WTC11 (cell line): ENCODE data around the gene APBA1. TPM values are rescaled to one million over a fixed set of nuclear protein-coding genes. Genes with fewer than 3 reads are reported as not detected.

Source experiments
- ATAC-seq: fragments of 200-7000 bp; cut with Tn5 transposase; 2 replicates; pipeline ENCODE4 v1.10.0; 2021; ENCODE audit warnings: mild to moderate bottlenecking, moderate library complexity
- CTCF ChIA-PET: fragments of 300-600 bp; sonication (Branson Sonifier 250); formaldehyde crosslinking; loops from one replicate; lab custom pipeline; 2021; ENCODE audit warnings: antibody characterized with exemption; lab: Charles Lee
- POLR2A ChIA-PET: fragments of 350-600 bp; sonication (Branson Sonifier 250); formaldehyde crosslinking; loops from one replicate; lab custom pipeline; 2021; ENCODE audit warnings: antibody characterized with exemption; lab: Charles Lee
- DNase-seq: peaks from one replicate; pipeline ENCODE4 v3.0.0; 2021; ENCODE audit warnings: low spot score
- H3K27ac Mint-ChIP-seq: 2 replicates; pipeline ENCODE4 v1.8.0; 2021; ENCODE audit warnings: mixed read lengths
- H3K27me3 Mint-ChIP-seq: 2 replicates; pipeline ENCODE4 v1.8.0; 2021; ENCODE audit warnings: low read depth, mild to moderate bottlenecking, moderate library complexity, mixed read lengths
- H3K36me3 Mint-ChIP-seq: 2 replicates; pipeline ENCODE4 v1.8.0; 2021; ENCODE audit warnings: mixed read lengths
- H3K4me1 Mint-ChIP-seq: 2 replicates; pipeline ENCODE4 v1.8.0; 2022; ENCODE audit warnings: mixed read lengths
- H3K4me3 Mint-ChIP-seq: 2 replicates; pipeline ENCODE4 v1.8.0; 2021; ENCODE audit warnings: mild to moderate bottlenecking, moderate library complexity, mixed read lengths
- H3K9me3 Mint-ChIP-seq: 2 replicates; pipeline ENCODE4 v1.8.0; 2021; ENCODE audit warnings: mixed read lengths
- CREB1 ChIP-seq: sonication (generic); formaldehyde crosslinking; IDR thresholded peaks from 2 replicates; pipeline ENCODE4 v1.8.0; 2023; ENCODE audit warnings: mild to moderate bottlenecking, missing genetic modification reagents
- E2F5 ChIP-seq: sonication (generic); formaldehyde crosslinking; IDR thresholded peaks from 2 replicates; pipeline ENCODE4 v1.8.1; 2022; ENCODE audit warnings: mild to moderate bottlenecking, moderate library complexity, missing genetic modification reagents
- ELF4 ChIP-seq: sonication (generic); formaldehyde crosslinking; IDR thresholded peaks from 2 replicates; pipeline ENCODE4 v1.8.1; 2022; ENCODE audit warnings: low read depth, mild to moderate bottlenecking, moderate library complexity, missing genetic modification reagents
- ETV6 ChIP-seq: sonication (generic); formaldehyde crosslinking; IDR thresholded peaks from 2 replicates; pipeline ENCODE4 v1.8.1; 2022; ENCODE audit warnings: mild to moderate bottlenecking, missing genetic modification reagents
- FOXP1 ChIP-seq: sonication (generic); formaldehyde crosslinking; IDR thresholded peaks from 2 replicates; pipeline ENCODE4 v1.8.0; 2022; ENCODE audit warnings: missing genetic modification reagents, mild to moderate bottlenecking, moderate library complexity, borderline replicate concordance
- GTF2I ChIP-seq: fragments of 250-450 bp; sonication (Bioruptor Pico); conservative IDR thresholded peaks from 2 replicates; pipeline ENCODE4 v1.4.0; 2021; ENCODE audit warnings: mild to moderate bottlenecking
- HMGXB4 ChIP-seq: sonication (generic); formaldehyde crosslinking; IDR thresholded peaks from 2 replicates; pipeline ENCODE4 v1.8.1; 2023; ENCODE audit warnings: mild to moderate bottlenecking, moderate library complexity, missing genetic modification reagents
- NFE2L1 ChIP-seq: sonication (generic); formaldehyde crosslinking; IDR thresholded peaks from 2 replicates; pipeline ENCODE4 v1.8.1; 2023; ENCODE audit warnings: missing genetic modification reagents
- NFYB ChIP-seq: sonication (generic); formaldehyde crosslinking; conservative IDR thresholded peaks from 2 replicates; pipeline ENCODE4 v1.8.0; 2022; ENCODE audit warnings: low read depth, missing genetic modification reagents
- NR1H2 ChIP-seq: sonication (generic); formaldehyde crosslinking; IDR thresholded peaks from 2 replicates; pipeline ENCODE4 v1.9.0; 2021; ENCODE audit warnings: mild to moderate bottlenecking, moderate library complexity, missing genetic modification reagents
- PRRX2 ChIP-seq: fragments of 250-450 bp; sonication (Bioruptor Pico); IDR thresholded peaks from 2 replicates; pipeline ENCODE4 v1.8.0; 2021; ENCODE audit warnings: mild to moderate bottlenecking
- TCF7 ChIP-seq: sonication (generic); formaldehyde crosslinking; IDR thresholded peaks from 2 replicates; pipeline ENCODE4 v1.8.0; 2022; ENCODE audit warnings: mild to moderate bottlenecking, low read depth, missing genetic modification reagents, moderate library complexity
- TP53 ChIP-seq: sonication (generic); formaldehyde crosslinking; IDR thresholded peaks from 2 replicates; pipeline ENCODE4 v1.8.1; 2023; ENCODE audit warnings: mild to moderate bottlenecking, missing genetic modification reagents
- USF1 ChIP-seq: sonication (generic); formaldehyde crosslinking; IDR thresholded peaks from 2 replicates; pipeline ENCODE4 v1.8.0; 2022; ENCODE audit warnings: mild to moderate bottlenecking, missing genetic modification reagents
- ZNF121 ChIP-seq: sonication (generic); formaldehyde crosslinking; IDR thresholded peaks from 2 replicates; pipeline ENCODE4 v1.8.0; 2023; ENCODE audit warnings: missing genetic modification reagents
- ZNF232 ChIP-seq: sonication (generic); formaldehyde crosslinking; IDR thresholded peaks from 2 replicates; pipeline ENCODE4 v1.8.0; 2022; ENCODE audit warnings: mild to moderate bottlenecking, missing genetic modification reagents
- ZNF396 ChIP-seq: fragments of 250-450 bp; sonication (Bioruptor Pico); IDR thresholded peaks from 2 replicates; pipeline ENCODE4 v1.8.0; 2021; ENCODE audit warnings: mild to moderate bottlenecking, moderate library complexity, borderline replicate concordance
- ZNF416 ChIP-seq: fragments of 250-450 bp; sonication (Bioruptor Pico); IDR thresholded peaks from 2 replicates; pipeline ENCODE4 v1.9.0; 2021; ENCODE audit warnings: mild to moderate bottlenecking, inconsistent platforms
- ZNF423 ChIP-seq: fragments of 250-450 bp; sonication (Bioruptor Pico); IDR thresholded peaks from 2 replicates; pipeline ENCODE4 v2.1.2; 2022; ENCODE audit warnings: mild to moderate bottlenecking, moderate library complexity
- ZSCAN18 ChIP-seq: fragments of 250-450 bp; sonication (Bioruptor Pico); IDR thresholded peaks from 2 replicates; pipeline ENCODE4 v2.1.2; 2022; ENCODE audit warnings: mild to moderate bottlenecking, moderate library complexity
- total RNA-seq: library from RNA; stranded (reverse); gene quantifications from 3 replicates; pipeline ENCODE4 v1.2.3, GENCODE V29; 2021
- TF ChIP-seq, protein P1 (sequence below): sonication (generic); formaldehyde crosslinking; IDR thresholded peaks from 2 replicates; pipeline ENCODE4 v1.8.0; 2022; ENCODE audit warnings: mild to moderate bottlenecking, missing genetic modification reagents
- TF ChIP-seq, protein P2 (sequence below): fragments of 200-600 bp; IDR thresholded peaks from 2 replicates; pipeline ENCODE4 v1.8.0; 2022; ENCODE audit warnings: antibody characterized with exemption
- TF ChIP-seq, protein P3 (sequence below): fragments of 250-450 bp; sonication (Bioruptor Pico); IDR thresholded peaks from 2 replicates; pipeline ENCODE4 v1.9.0; 2021; ENCODE audit warnings: moderate library complexity, mild to moderate bottlenecking, inconsistent platforms, borderline replicate concordance

The APBA1 gene
- total RNA-seq, 1 experiment from 2014 or later: 0.94 TPM

- no peak for TF ChIP-seq HMGXB4 (CRISPR knock-in tag)
- no peak for TF ChIP-seq ETV6 (CRISPR knock-in tag)
- TF ChIP-seq ZNF232 (CRISPR knock-in tag): no peak
- no peak for TF ChIP-seq GTF2I (CRISPR knock-in tag)
- no peak for TF ChIP-seq E2F5 (CRISPR knock-in tag)
These were observed 251.4 kb downstream of the APBA1 start (continued) for GRCh38 chr9:69420611-69421270.

GRCh38 chr9:69412741-69413150 is 259.4 kb downstream of the APBA1 start:
- Mint-ChIP-seq H3K27me3 (no peaks in the 10 kb centered on the region; the same call in 1 of the 2 replicates), H3K36me3 (0 out of 2 replicates have a peak, but pooled peaks cover 2% of the 10 kb centered on the region), H3K9me3 (no peaks in the 10 kb centered on the region), H3K4me1 (peaks cover 46% of the 10 kb centered on the region), H3K4me3 (no peak overlapping the region), H3K27ac (no peak overlapping the region)
- POLR2A ChIA-PET: no interaction called here
- peak; percentile 97 for ATAC-seq
- CTCF ChIA-PET: interaction anchor here (0.6 to 1.8 kb wide), 8 partner anchors 10 to 519 kb away, joined by 3 to 15 read pairs (median 4); no protein-coding TSS in a partner anchor
- TF ChIP-seq TCF7 (no peak), ZNF416 (CRISPR knock-in tag) (no peak), E2F5 (CRISPR knock-in tag) (no peak), USF1 (CRISPR knock-in tag) (no peak), NFE2L1 (no peak), NR1H2 (CRISPR knock-in tag) (no peak), HMGXB4 (CRISPR knock-in tag) (peak; percentile 14; the same call in 1 of the 2 replicates), CREB1 (CRISPR knock-in tag) (no peak), FOXP1 (CRISPR knock-in tag) (peak; percentile 57; the same call in 1 of the 2 replicates), TP53 (CRISPR knock-in tag) (no peak), ZNF121 (CRISPR knock-in tag) (peak; percentile 85), NFYB (CRISPR knock-in tag) (no peak), ZNF396 (no peak), PRRX2 (CRISPR knock-in tag) (no peak), ELF4 (CRISPR knock-in tag) (no peak), ZNF423 (no peak), ZSCAN18 (CRISPR knock-in tag) (no peak)
- TF ChIP-seq, protein P1, sequence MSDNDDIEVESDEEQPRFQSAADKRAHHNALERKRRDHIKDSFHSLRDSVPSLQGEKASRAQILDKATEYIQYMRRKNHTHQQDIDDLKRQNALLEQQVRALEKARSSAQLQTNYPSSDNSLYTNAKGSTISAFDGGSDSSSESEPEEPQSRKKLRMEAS (CRISPR knock-in tag): peak; percentile 52; the same call in 1 of the 2 replicates
- TF ChIP-seq, protein P2, sequence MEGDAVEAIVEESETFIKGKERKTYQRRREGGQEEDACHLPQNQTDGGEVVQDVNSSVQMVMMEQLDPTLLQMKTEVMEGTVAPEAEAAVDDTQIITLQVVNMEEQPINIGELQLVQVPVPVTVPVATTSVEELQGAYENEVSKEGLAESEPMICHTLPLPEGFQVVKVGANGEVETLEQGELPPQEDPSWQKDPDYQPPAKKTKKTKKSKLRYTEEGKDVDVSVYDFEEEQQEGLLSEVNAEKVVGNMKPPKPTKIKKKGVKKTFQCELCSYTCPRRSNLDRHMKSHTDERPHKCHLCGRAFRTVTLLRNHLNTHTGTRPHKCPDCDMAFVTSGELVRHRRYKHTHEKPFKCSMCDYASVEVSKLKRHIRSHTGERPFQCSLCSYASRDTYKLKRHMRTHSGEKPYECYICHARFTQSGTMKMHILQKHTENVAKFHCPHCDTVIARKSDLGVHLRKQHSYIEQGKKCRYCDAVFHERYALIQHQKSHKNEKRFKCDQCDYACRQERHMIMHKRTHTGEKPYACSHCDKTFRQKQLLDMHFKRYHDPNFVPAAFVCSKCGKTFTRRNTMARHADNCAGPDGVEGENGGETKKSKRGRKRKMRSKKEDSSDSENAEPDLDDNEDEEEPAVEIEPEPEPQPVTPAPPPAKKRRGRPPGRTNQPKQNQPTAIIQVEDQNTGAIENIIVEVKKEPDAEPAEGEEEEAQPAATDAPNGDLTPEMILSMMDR: peak; percentile 53
- TF ChIP-seq, protein P3, sequence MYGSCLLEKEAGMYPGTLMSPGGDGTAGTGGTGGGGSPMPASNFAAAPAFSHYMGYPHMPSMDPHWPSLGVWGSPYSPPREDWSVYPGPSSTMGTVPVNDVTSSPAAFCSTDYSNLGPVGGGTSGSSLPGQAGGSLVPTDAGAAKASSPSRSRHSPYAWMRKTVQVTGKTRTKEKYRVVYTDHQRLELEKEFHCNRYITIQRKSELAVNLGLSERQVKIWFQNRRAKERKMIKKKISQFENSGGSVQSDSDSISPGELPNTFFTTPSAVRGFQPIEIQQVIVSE (CRISPR knock-in tag): no peak
- peak; percentile 90 for DNase-seq
